Endothelial cell of umbilical vein (primary cell): Measurements from ENCODE around the gene KLHL30. TPM values are rescaled to one million over a fixed set of nuclear protein-coding genes. Genes with fewer than 3 reads are reported as not detected.

ENCODE experiments used
- BruUV-seq: library from RNA; stranded (reverse); fragments of 400-500 nt; replicated peaks from 2 replicates; lab custom pipeline; 2021; lab: Mats Ljungman, UMichigan
- CTCF ChIA-PET: fragments of 300-600, 350-600 bp; sonication (Branson Sonifier 250); formaldehyde crosslinking; loops from one replicate; lab custom pipeline; 2021; ENCODE audit warnings: antibody characterized with exemption, inconsistent platforms; lab: Charles Lee
- POLR2A ChIA-PET: fragments of 300-600, 350-600 bp; sonication (Branson Sonifier 250); formaldehyde crosslinking; loops from one replicate; lab custom pipeline; 2021; ENCODE audit warnings: antibody characterized with exemption, inconsistent platforms; lab: Charles Lee
- DNase-seq: peaks from one replicate; pipeline ENCODE4 v3.0.0-alpha.2; 2011; ENCODE audit warnings: low read depth, low spot score
- FAIRE-seq: peaks from 2 replicates; lab custom pipeline; 2011; peaks lifted over from hg19 to GRCh38; lab: Jason Lieb, UNC
- H2AFZ ChIP-seq: 2 replicates; pipeline ENCODE4 v1.6.0; 2012; ENCODE audit warnings: low read depth, low read length, control low read depth, inconsistent platforms
- H3K27ac ChIP-seq: 2 replicates; pipeline ENCODE4 v1.5.1; 2011; ENCODE audit warnings: low read depth, mild to moderate bottlenecking, control low read depth, low read length, moderate library complexity; ENCODE audit not compliant: insufficient read depth
- H3K27me3 ChIP-seq, 2 experiments: 2 replicates each; pipeline versions ENCODE4 v1.6.0 to v1.6.1; 2011; ENCODE audit warnings: low read length in 2 of 2, mixed read lengths in 1 of 2; ENCODE audit not compliant: control insufficient read depth in 2 of 2, insufficient read depth in 2 of 2
- H3K36me3 ChIP-seq, 2 experiments: 2 replicates in 1 of 2; 3 replicates in 1 of 2; pipeline ENCODE4 v1.5.1; 2011; ENCODE audit warnings: low read length in 2 of 2, mild to moderate bottlenecking in 1 of 2, moderate library complexity in 1 of 2; ENCODE audit not compliant: control insufficient read depth in 2 of 2, insufficient read depth in 2 of 2; ENCODE audit errors: extremely low read depth in 1 of 2
- H3K4me1 ChIP-seq: 3 replicates; pipeline ENCODE4 v1.5.1; 2011; ENCODE audit warnings: mild to moderate bottlenecking, low read length; ENCODE audit not compliant: control insufficient read depth, insufficient read depth; ENCODE audit errors: extremely low read depth
- H3K4me2 ChIP-seq: 2 replicates; pipeline ENCODE4 v1.6.1; 2011; ENCODE audit warnings: low read length, control low read depth, mixed read lengths; ENCODE audit not compliant: insufficient read depth
- H3K4me3 ChIP-seq, 3 experiments: fragments of 200-600 bp in 1 of 3; sonication (generic), shearing (Covaris generic) in 1 of 3; replicated peaks in 1 of 3; 2 replicates each; pipeline ENCODE4 v1.5.1; 2011 to 2016; ENCODE audit warnings: control low read depth in 3 of 3, low read length in 3 of 3, mild to moderate bottlenecking in 2 of 3, inconsistent platforms in 1 of 3, low read depth in 1 of 3, moderate library complexity in 1 of 3; ENCODE audit not compliant: insufficient read depth in 1 of 3
- H3K79me2 ChIP-seq: 2 replicates; pipeline ENCODE4 v1.6.0; 2012; ENCODE audit warnings: low read length, inconsistent platforms; ENCODE audit not compliant: control insufficient read depth, insufficient read depth
- H3K9ac ChIP-seq: replicated peaks from 2 replicates; pipeline ENCODE3; 2011; ENCODE audit warnings: low read length, control low read depth; ENCODE audit not compliant: insufficient read depth; ENCODE audit errors: extremely low read depth
- H3K9me1 ChIP-seq: replicated peaks from 3 replicates; pipeline ENCODE4 v1.6.0; 2011; ENCODE audit warnings: mild to moderate bottlenecking, low read length; ENCODE audit not compliant: control insufficient read depth, insufficient read depth; ENCODE audit errors: extremely low read depth
- H3K9me3 ChIP-seq: replicated peaks from 2 replicates; pipeline ENCODE4 v1.5.1; 2012; ENCODE audit warnings: low read length, inconsistent platforms; ENCODE audit not compliant: control insufficient read depth, insufficient read depth
- H4K20me1 ChIP-seq: replicated peaks from 2 replicates; pipeline ENCODE3; 2011; ENCODE audit warnings: mild to moderate bottlenecking, low read length; ENCODE audit not compliant: control insufficient read depth, insufficient read depth; ENCODE audit errors: extremely low read depth
- CTCF ChIP-seq, 2 donors: IDR thresholded peaks; 1 replicate in 1 of 2; 2 replicates in 1 of 2; pipeline ENCODE4 v1.5.1; 2011; ENCODE audit warnings: low read length in 2 of 2, mild to moderate bottlenecking in 2 of 2, moderate library complexity in 2 of 2, control low read depth in 1 of 2, inconsistent platforms in 1 of 2, low read depth in 1 of 2; ENCODE audit not compliant: insufficient read depth in 1 of 2; ENCODE audit errors: extremely low read depth in 1 of 2
- EZH2 ChIP-seq: IDR thresholded peaks from 2 replicates; pipeline ENCODE4 v1.6.1; 2012; ENCODE audit warnings: borderline replicate concordance, low read depth, mild to moderate bottlenecking, moderate library complexity, low read length, inconsistent platforms; ENCODE audit not compliant: severe bottlenecking
- FOS ChIP-seq: IDR thresholded peaks from 2 replicates; pipeline ENCODE4 v1.6.1; 2011; ENCODE audit warnings: mild to moderate bottlenecking, low read length, moderate library complexity, borderline replicate concordance; ENCODE audit not compliant: insufficient read depth
- GATA2 ChIP-seq: IDR thresholded peaks from 2 replicates; pipeline ENCODE4 v1.7.0; 2011; ENCODE audit warnings: low read depth, mild to moderate bottlenecking, moderate library complexity, mixed read lengths, low read length; ENCODE audit not compliant: insufficient read length, insufficient read depth
- JUN ChIP-seq: IDR thresholded peaks from 2 replicates; pipeline ENCODE4 v1.6.1; 2011; ENCODE audit warnings: borderline replicate concordance, low read depth; ENCODE audit not compliant: insufficient read length, insufficient read depth
- MAX ChIP-seq: IDR thresholded peaks from 2 replicates; pipeline ENCODE4 v1.6.1; 2011; ENCODE audit not compliant: insufficient read depth, insufficient read length
- MYC ChIP-seq: IDR thresholded peaks from one replicate; pipeline ENCODE4 v1.6.1; 2011; ENCODE audit warnings: mild to moderate bottlenecking, low read depth, low read length
- POLR2A ChIP-seq: IDR thresholded peaks from 2 replicates; pipeline ENCODE4 v1.6.1; 2012; ENCODE audit warnings: low read depth, mild to moderate bottlenecking, control low read depth, low read length
- POLR2AphosphoS5 ChIP-seq: IDR thresholded peaks from 2 replicates; pipeline ENCODE4 v1.6.1; 2012; ENCODE audit warnings: low read depth, mild to moderate bottlenecking, control low read depth, low read length, moderate library complexity; ENCODE audit not compliant: insufficient read depth
- dilution Hi-C: fragments of 300-500 bp; cut with MboI; formaldehyde crosslinking; loops from one replicate; pipeline ENCODE4 v1.15.0; 2019; ENCODE audit warnings: low sequenced_read_pairs; ENCODE audit not compliant: extremely low pct_ligation_motif_present
- intact Hi-C: fragments of 100-400 bp; cut with micrococcal nuclease; formaldehyde crosslinking; loops from one replicate; pipeline ENCODE4 v1.10.0; 2022
- polyA plus RNA-seq, 4 experiments: library from polyadenylated mRNA; depleted of rRNA in 3 of 4; stranded (reverse) in 3 of 4; unstranded in 1 of 4; fragments of >200 nt; gene quantifications; 2 replicates each; pipeline versions ENCODE4 v1.2.1 to v1.2.3, GENCODE V29; 2011 to 2012; ENCODE audit warnings: missing spikeins in 1 of 4
- total RNA-seq: library from RNA; stranded (reverse); gene quantifications from 2 replicates; pipeline ENCODE4 v1.2.3, GENCODE V29; 2021

KLHL30 gene
- total and polyA plus RNA-seq, 2 donors (not counting 3 experiments of a cell fraction or from before 2014, with no cell fraction given) = not detected

DNA sequence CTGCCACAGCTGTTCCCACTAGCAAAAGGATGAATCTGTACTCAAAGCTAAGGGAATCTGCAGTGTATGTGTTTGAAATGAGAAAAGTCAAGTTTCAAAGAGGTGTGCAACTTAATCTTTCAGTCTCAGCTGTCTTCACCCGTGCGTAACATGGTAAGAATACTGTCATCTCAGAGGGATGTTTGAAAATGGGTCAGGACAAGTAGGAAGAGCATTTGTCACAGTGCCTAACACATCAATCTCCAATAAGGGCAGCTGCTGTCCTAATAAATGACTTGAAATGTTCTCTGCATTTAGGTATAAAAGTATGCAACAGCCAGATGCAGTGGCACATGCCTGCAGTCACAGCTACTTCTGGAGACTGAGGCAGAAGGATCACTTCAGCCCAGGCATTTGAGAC lies 52.0 kb downstream of the KLHL30 start:
- TF ChIP-seq EZH2 (no peak), CTCF (IDR thresholded peaks at IDR 0.05; ENCODE audit: extremely low read depth in 1 of 2, insufficient read depth in 1 of 2, low read depth in 1 of 2, low read length in 2 of 2) (no peak), GATA2 (no peak), MYC (no peak), POLR2AphosphoS5 (no peak), MAX (no peak), POLR2A (no peak), FOS (no peak), JUN (no peak)
- ChIA-PET POLR2A (no interaction called here), CTCF (interaction anchor here (1.3 kb wide), 1 partner anchor 73 kb away, joined by 3 read pairs; no protein-coding TSS in a partner anchor)
- Histone ChIP-seq H3K9me1 (no peaks in the 10 kb centered on the region), H3K4me2 (no peak overlapping the region), H3K9me3 (no peaks in the 10 kb centered on the region), H3K4me1 (no peaks in the 10 kb centered on the region), H2AFZ (no peak overlapping the region), H3K27me3 (no peaks in the 10 kb centered on the region), H3K9ac (no peak overlapping the region), H3K27ac (no peak overlapping the region), H3K36me3 (peaks cover 28 to 29% of the 10 kb centered on the region in 2 experiments), H3K4me3 (no peak overlapping the region), H3K79me2 (peaks cover 9% of the 10 kb centered on the region), H4K20me1 (peaks cover 3% of the 10 kb centered on the region)
- no peak for DNase-seq
- no peak for FAIRE-seq
- no TSS peak for BruUV-seq
- dilution Hi-C loops (no loop called here), intact Hi-C loops (no loop called here)

Other genes with a start within 250 kb of the KLHL30 start
- 42.3 and 47.4 TPM in 2 replicates for gene UBE2F, start 171.7 kb upstream of the KLHL30 start, total RNA-seq
- 31.6 and 45.6 TPM in 2 replicates for gene UBE2F, start 171.7 kb upstream of the KLHL30 start, polyA plus RNA-seq
- gene SCLY, start 77.7 kb upstream of the KLHL30 start, total RNA-seq = 28.6 and 32.7 TPM in 2 replicates
- gene SCLY, start 77.7 kb upstream of the KLHL30 start, polyA plus RNA-seq = 22.6 and 24.5 TPM in 2 replicates
- gene ESPNL, start 38.3 kb upstream of the KLHL30 start, total RNA-seq = not detected in 2 replicates
- gene ESPNL, start 38.3 kb upstream of the KLHL30 start, polyA plus RNA-seq = not detected in 2 replicates
- gene ERFE, start 20.3 kb downstream of the KLHL30 start, total RNA-seq = 0.46 and 1.2 TPM in 2 replicates
- 0.48 and 0.65 TPM in 2 replicates for gene ERFE, start 20.3 kb downstream of the KLHL30 start, polyA plus RNA-seq
- gene ILKAP, start 65.0 kb downstream of the KLHL30 start, total RNA-seq = 47.5 and 49.2 TPM in 2 replicates
- 37.8 and 49.8 TPM in 2 replicates for gene ILKAP, start 65.0 kb downstream of the KLHL30 start, polyA plus RNA-seq
- gene HES6, start 101.4 kb downstream of the KLHL30 start, total RNA-seq = 5.1 and 5.4 TPM in 2 replicates
- 2.2 and 4.3 TPM in 2 replicates for gene HES6, start 101.4 kb downstream of the KLHL30 start, polyA plus RNA-seq
- 3.3 and 3.8 TPM in 2 replicates for gene PER2, start 149.9 kb downstream of the KLHL30 start, total RNA-seq
- gene PER2, start 149.9 kb downstream of the KLHL30 start, polyA plus RNA-seq = 0.60 and 0.86 TPM in 2 replicates
- gene TRAF3IP1, start 181.8 kb downstream of the KLHL30 start, total RNA-seq = 15.0 and 15.9 TPM in 2 replicates
- gene TRAF3IP1, start 181.8 kb downstream of the KLHL30 start, polyA plus RNA-seq = 2.1 and 3.4 TPM in 2 replicates